Nephron progenitor cell (in vitro differentiated cells): ENCODE data around the gene MINDY4.

ENCODE experiments used
- DNase-seq: peaks from one replicate; pipeline ENCODE4 v3.0.0; 2021
- H3K27ac Mint-ChIP-seq: 2 replicates; pipeline ENCODE4 v1.8.0; 2021; ENCODE audit warnings: mild to moderate bottlenecking, moderate library complexity, mixed read lengths
- H3K27me3 Mint-ChIP-seq: 2 replicates; pipeline ENCODE4 v1.8.0; 2021; ENCODE audit warnings: mild to moderate bottlenecking, low read depth, mixed read lengths; ENCODE audit not compliant: poor library complexity
- H3K36me3 Mint-ChIP-seq: 2 replicates; pipeline ENCODE4 v1.8.0; 2021; ENCODE audit warnings: low read depth, mixed read lengths
- H3K4me1 Mint-ChIP-seq: 2 replicates; pipeline ENCODE4 v1.8.0; 2021; ENCODE audit warnings: mixed read lengths
- H3K4me3 Mint-ChIP-seq: 2 replicates; pipeline ENCODE4 v1.8.0; 2021; ENCODE audit warnings: mild to moderate bottlenecking, moderate library complexity, mixed read lengths
- H3K9me3 Mint-ChIP-seq: 2 replicates; pipeline ENCODE4 v1.8.0; 2021; ENCODE audit warnings: mild to moderate bottlenecking, moderate library complexity, mixed read lengths
- CTCF ChIP-seq: fragments of 200-600 bp; sonication (generic); IDR thresholded peaks from 2 replicates; pipeline ENCODE4 v1.5.0; 2021; ENCODE audit warnings: antibody characterized with exemption

Gene MINDY4

GRCh38 chr7:30835396-30835915, 64.2 kb downstream of the MINDY4 start:
- no peak for DNase-seq
- Mint-ChIP-seq H3K9me3 (peaks cover 49% of the 10 kb centered on the region), H3K4me3 (no peak overlapping the region), H3K4me1 (no peaks in the 10 kb centered on the region), H3K27me3 (peaks cover 8% of the 10 kb centered on the region), H3K27ac (no peak overlapping the region), H3K36me3 (peaks cover 83% of the 10 kb centered on the region)
- no peak for TF ChIP-seq CTCF

- H3K4me3 Mint-ChIP-seq, result no peak overlapping the region
Measured at GRCh38 chr7:30836991-30837390, 65.8 kb downstream of the MINDY4 start.

GRCh38 chr7:30837581-30837980, 66.4 kb downstream of the MINDY4 start:
- no peak for TF ChIP-seq CTCF
- H3K27ac Mint-ChIP-seq, result no peak overlapping the region
- peaks cover 8% of the 10 kb centered on the region for H3K4me1 Mint-ChIP-seq
- H3K27me3 Mint-ChIP-seq, result peaks cover 8% of the 10 kb centered on the region
- H3K9me3 Mint-ChIP-seq, result peaks cover 31% of the 10 kb centered on the region
- peaks cover 70% of the 10 kb centered on the region for H3K36me3 Mint-ChIP-seq
- DNase-seq, result no peak
- no peak overlapping the region for H3K4me3 Mint-ChIP-seq

More at GRCh38 chr7:30836991-30837390, 65.8 kb downstream of the MINDY4 start:
- peaks cover 8% of the 10 kb centered on the region for H3K27me3 Mint-ChIP-seq
- no peak overlapping the region for H3K27ac Mint-ChIP-seq
- no peak for DNase-seq
- peaks cover 76% of the 10 kb centered on the region for H3K36me3 Mint-ChIP-seq
- H3K4me1 Mint-ChIP-seq, result peaks cover 8% of the 10 kb centered on the region
- TF ChIP-seq CTCF, result no peak
- peaks cover 37% of the 10 kb centered on the region for H3K9me3 Mint-ChIP-seq

- H3K4me3 Mint-ChIP-seq, result no peak overlapping the region
Measured at GRCh38 chr7:30838008-30838407, 66.8 kb downstream of the MINDY4 start.

GRCh38 chr7:30840141-30841024, 69.2 kb downstream of the MINDY4 start:
- H3K9me3 Mint-ChIP-seq, result peaks cover 3% of the 10 kb centered on the region
- H3K27ac Mint-ChIP-seq, result no peak overlapping the region
- H3K27me3 Mint-ChIP-seq, result peaks cover 6% of the 10 kb centered on the region
- peaks cover 42% of the 10 kb centered on the region for H3K36me3 Mint-ChIP-seq
- DNase-seq, result no peak
- H3K4me3 Mint-ChIP-seq, result no peak overlapping the region
- peaks cover 17% of the 10 kb centered on the region for H3K4me1 Mint-ChIP-seq
- TF ChIP-seq CTCF, result no peak

More at GRCh38 chr7:30838008-30838407, 66.8 kb downstream of the MINDY4 start:
- Mint-ChIP-seq H3K27me3 (peaks cover 8% of the 10 kb centered on the region), H3K4me1 (peaks cover 8% of the 10 kb centered on the region), H3K27ac (peak overlapping the region; percentile 17), H3K36me3 (peaks cover 66% of the 10 kb centered on the region), H3K9me3 (peaks cover 27% of the 10 kb centered on the region)
- DNase-seq, result no peak
- no peak for TF ChIP-seq CTCF
